Measurements from ENCODE around the gene DCLRE1C.

Gene DCLRE1C

DNA sequence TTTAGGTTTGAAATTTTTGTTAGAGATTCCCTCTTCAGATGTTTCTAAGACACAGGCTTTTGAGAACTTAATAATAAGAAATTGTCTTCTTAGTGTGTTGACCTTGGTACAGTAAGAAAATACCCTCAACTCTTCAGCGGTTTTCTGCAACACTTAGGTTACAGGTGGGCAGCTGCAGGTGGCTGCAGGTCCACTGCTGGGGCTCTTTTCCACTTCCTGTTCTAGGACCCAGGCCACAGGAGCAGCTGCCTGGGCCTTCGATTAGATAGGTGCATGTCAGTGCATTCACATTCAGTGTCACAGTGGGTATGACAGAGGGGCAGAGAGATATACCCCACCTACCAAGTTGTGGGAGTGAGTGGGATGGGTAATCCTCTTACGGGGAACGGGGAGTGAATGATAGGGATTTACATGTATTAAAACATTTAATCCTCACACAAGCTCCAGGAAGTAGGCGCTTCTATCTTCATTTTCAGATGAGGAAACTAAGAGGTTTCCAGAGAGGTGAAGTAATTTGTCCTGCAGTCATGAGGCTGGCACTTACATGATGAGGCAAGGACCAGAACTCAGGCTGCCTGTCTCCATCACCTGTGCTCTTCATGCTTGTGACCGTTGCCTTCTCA, 95.4 kb downstream of the DCLRE1C start:
- H3K4me3 ChIP-seq (ENCODE audit: low read depth, low read length) = no peak overlapping the region

GRCh38 chr10:14855453-14855852, 98.4 kb downstream of the DCLRE1C start:
- TF ChIP-seq, protein P1, sequence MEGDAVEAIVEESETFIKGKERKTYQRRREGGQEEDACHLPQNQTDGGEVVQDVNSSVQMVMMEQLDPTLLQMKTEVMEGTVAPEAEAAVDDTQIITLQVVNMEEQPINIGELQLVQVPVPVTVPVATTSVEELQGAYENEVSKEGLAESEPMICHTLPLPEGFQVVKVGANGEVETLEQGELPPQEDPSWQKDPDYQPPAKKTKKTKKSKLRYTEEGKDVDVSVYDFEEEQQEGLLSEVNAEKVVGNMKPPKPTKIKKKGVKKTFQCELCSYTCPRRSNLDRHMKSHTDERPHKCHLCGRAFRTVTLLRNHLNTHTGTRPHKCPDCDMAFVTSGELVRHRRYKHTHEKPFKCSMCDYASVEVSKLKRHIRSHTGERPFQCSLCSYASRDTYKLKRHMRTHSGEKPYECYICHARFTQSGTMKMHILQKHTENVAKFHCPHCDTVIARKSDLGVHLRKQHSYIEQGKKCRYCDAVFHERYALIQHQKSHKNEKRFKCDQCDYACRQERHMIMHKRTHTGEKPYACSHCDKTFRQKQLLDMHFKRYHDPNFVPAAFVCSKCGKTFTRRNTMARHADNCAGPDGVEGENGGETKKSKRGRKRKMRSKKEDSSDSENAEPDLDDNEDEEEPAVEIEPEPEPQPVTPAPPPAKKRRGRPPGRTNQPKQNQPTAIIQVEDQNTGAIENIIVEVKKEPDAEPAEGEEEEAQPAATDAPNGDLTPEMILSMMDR (IDR thresholded peaks at IDR 0.05; ENCODE audit: low read depth, low read length) = no peak

More for the DNA sequence above, 95.4 kb downstream of the DCLRE1C start:
- TF ChIP-seq, protein P1 (IDR thresholded peaks at IDR 0.05; ENCODE audit: low read depth, low read length) = no peak

GRCh38 chr10:14852236-14852635, 101.7 kb downstream of the DCLRE1C start:
- TF ChIP-seq, protein P1 (IDR thresholded peaks at IDR 0.05; ENCODE audit: low read depth, low read length) = no peak
- no peak overlapping the region for H3K4me3 ChIP-seq (ENCODE audit: low read depth, low read length)

More at GRCh38 chr10:14855453-14855852, 98.4 kb downstream of the DCLRE1C start:
- no peak overlapping the region for H3K4me3 ChIP-seq (ENCODE audit: low read depth, low read length)

Data from WI38 (cell line).